G401.6 (cell line): Measurements from ENCODE around the gene LST1.
"Not testable (repeated sequence)": the region's sequence is repeated elsewhere in the genome, so short reads cannot be mapped to it uniquely, and the experiment has no call there.

Experiments
- FAIRE-seq: peaks from 2 replicates; lab custom pipeline; 2012; peaks lifted over from hg19 to GRCh38; lab: Jason Lieb, UNC

Gene LST1

GRCh38 chr6:31581434-31582229 lies 4.4 kb upstream of the LST1 start:
- no peak for FAIRE-seq

DNA sequence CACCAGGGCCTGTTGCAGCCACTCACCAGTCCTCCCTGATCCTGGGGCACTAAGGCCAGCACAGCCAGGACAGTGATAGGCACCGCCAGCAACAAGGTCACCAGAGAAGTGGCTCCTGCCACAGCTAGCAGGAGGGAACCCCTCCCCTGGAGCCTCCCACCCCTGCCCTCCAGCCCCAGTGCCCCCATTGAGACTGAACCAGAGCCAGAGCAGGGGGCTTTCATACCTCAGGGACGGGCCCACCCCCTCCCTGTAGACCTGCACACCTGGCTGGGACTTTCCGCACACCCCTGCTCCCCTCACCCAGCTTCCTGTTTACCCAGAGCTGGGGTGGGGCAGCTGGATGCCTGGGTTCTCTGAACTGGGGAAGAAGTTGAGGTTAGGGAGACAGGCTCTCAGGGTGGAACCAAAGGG lies 3.8 kb upstream of the LST1 start, which contains the start of gene LTB:
LTB (minus strand) TSS at position 195 of the 414 bp plus-strand sequence; CDS start at position 188, 7 bp downstream.
- FAIRE-seq = no peak

DNA sequence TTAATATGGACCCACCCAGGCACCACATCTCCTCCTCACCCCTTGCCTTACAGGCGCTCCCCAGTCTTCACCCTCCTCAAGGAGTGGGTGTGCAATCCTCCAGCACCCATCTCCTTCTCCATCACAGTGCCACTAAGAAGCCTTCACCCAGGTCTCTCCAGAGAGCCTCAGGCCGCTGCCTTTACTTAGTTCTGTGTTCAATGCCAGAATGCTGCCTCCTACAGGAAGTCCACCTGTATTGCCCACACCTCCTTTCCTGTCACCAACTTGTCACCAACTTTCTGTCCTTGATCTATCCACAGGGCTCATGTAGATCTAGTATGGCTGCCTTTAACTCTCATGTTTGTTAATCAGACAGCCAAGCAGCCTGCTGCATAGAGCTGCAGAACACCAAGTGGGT lies 586 bp upstream of the LST1 start:
- no peak for FAIRE-seq

GRCh38 chr6:31586599-31587281 lies 663 bp downstream of the LST1 start:
- FAIRE-seq = no peak

GRCh38 chr6:31587791-31588777 lies 2.0 kb downstream of the LST1 start:
- no peak for FAIRE-seq

- no peak for FAIRE-seq
Observed at GRCh38 chr6:31588871-31589650, 3.0 kb downstream of the LST1 start.

DNA sequence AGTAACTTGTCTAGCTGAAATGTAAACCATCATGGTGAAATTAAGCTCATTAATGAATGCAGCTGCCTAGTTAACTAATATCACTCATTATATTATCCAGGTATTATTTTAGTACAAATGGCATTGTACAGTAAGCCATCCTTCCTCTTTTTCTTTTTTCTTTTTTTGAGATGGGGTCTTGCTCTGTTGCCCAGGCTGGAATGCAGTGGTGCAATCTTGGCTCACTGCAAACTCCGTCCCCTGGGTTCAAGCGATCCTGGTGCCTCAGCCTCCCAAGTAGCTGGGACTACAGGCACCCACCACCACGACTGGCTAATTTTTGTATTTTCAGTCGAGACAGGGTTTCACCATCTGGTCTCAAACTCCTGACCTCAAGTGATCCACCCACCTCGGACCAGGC lies 4.6 kb downstream of the LST1 start:
- FAIRE-seq = not testable (repeated sequence)

- no peak for FAIRE-seq
Observed at GRCh38 chr6:31592396-31592771, 6.3 kb downstream of the LST1 start.

DNA sequence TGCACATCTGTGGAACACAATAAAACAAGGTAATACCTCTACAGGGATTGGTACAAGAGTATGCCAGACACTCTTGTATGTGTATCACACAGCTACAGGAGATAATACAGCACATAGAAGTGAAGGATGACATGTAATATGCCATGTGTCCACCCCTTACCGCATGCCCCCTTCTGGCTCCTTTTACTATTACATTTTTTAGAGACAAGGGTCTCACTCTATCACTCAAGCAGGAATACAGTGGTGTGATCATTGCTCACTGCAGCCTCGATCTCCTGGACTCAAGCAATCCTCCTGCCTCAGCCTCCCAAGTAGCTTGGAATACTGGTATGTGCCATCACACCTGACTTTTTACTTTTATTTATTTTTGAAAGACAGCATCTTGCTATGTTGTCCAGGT lies 10.9 kb downstream of the LST1 start:
- FAIRE-seq = no peak

- FAIRE-seq = no peak
Observed at GRCh38 chr6:31607317-31607716, 21.2 kb downstream of the LST1 start.

DNA sequence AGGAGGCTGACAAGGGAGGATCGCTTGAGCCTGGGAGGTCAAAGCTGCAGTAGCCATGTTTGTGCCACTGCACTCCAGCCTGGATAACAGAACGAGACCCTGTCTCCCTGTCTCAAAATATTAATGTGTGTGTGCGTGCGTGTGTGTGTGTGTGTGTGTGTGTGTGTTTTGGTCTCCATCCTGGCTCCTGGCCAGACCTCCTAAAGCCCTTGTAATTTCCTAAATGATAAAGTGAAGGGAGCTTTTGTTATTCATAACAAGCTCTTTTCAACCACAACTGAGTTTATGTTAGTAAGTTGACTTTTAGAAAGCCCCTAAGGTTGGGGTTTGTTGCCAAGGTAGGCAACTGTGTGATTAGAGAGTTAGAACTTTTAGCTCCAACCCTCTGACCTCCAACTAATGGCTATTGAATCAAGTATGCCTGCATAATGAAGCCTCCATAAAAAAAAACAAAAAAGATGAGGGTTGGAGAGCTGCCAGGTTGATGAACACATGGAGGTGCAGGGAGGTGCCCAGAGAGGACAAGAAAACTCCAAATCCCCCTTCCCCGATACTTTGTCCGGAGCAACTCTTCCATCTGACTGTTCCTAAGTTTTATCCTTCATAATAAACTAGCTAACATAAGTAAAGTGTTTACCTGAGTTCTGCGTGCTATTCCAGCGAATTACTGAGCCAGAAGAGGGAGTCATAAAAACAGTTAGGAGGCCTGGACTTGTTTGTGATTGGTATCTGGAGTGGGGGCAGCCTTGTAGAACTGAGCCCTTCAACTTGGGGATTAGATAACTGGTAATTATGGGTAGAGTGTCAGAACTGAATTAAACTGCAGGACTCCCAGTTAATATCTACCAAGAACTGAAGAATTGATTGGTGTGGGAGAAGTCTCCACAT lies 23.7 kb downstream of the LST1 start:
- no peak for FAIRE-seq

DNA sequence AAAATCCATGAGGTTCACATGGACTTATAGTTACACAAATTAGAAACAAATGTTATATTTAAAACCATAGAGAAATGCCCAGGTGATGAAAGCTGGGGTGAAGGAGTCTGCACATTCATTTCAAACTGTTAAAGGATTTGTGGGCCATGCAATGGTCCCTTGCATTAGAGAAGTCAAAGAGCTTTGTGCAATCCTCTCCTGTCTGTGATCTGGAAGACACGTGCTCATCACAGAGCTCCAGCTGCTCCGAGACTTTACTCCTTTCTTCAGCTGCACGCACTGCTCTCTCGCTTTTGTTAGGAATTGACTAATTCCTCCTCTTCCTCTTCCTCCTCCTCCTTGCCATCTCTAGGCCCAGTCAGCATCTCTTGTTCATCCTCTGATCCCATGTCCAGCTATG lies 24.9 kb downstream of the LST1 start:
- no peak for FAIRE-seq

GRCh38 chr6:31614075-31614619 lies 28.1 kb downstream of the LST1 start:
- FAIRE-seq = no peak

- no peak for FAIRE-seq
Observed at GRCh38 chr6:31614684-31615578, 28.9 kb downstream of the LST1 start, which contains the start of gene AIF1. TSS of gene AIF1 (plus strand) at chr6:31615234. CDS start at chr6:31615330, 96 bp downstream.

GRCh38 chr6:31615748-31616147 lies 29.7 kb downstream of the LST1 start:
- no peak for FAIRE-seq

DNA sequence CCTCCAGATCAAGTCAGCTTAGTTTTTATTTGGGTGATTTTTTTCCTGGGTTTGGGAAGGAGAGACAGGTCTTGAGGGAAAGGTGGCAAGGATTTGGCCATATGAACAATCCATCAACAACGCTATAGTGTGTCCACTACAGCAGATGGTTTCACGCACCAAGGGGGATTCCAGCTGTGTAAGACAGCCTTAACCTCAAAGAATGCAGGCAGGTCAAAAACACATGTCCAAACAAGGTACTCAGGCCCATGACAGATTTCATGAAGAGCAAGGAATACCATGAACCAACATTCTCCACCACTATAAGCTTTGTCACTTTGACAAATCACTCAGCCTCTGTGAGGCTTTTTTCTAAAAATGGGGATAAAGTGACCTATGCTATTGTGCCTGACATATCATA lies 30.9 kb downstream of the LST1 start:
- FAIRE-seq = no peak

GRCh38 chr6:31619805-31620585 lies 33.9 kb downstream of the LST1 start:
- FAIRE-seq = peak; percentile 99

DNA sequence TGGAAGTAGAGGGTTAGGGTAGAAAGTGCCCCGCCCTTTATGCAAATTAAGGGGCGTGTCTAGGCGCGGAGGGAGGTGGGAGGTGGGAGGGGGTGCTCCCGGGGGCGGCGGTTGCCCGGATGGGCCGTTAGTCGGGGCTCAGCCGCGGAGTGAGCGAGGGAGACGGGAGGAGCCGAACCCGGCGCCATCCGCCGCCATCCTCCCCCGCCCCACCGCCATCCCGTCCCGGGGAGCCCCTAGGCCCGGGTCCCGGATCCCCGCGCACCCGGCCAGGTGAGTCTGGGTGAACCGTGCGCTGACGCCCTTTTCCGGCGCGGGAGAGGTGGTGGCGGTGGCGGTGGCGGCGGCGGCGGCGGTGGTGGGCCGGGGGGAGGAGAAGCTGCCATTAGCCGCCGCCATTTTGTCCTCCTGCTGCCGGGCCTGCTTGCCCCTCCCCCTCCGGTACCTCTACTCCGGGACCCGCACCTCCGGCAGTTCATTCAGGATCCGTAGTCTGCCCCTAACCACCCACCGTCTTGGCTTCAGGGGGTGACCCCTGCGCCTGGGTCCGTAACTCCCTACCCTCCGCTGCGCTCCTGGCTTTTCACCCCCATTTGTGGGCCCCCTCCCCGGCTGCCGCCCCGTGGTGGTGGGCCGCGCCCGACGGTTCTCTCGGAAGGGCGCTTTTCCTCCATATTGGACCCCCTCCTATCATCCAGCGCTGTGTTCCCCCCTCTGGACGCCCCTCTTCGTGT lies 34.7 kb downstream of the LST1 start, which contains the start of gene PRRC2A:
PRRC2A (plus strand) TSS at position 130 of the 734 bp plus-strand sequence. CDS start 2,075 bp downstream, outside the sequence.
- no peak for FAIRE-seq
